Body of pancreas (tissue), 4 donors: Measurements from ENCODE around the gene NUDT16. TPM values are rescaled to one million over a fixed set of nuclear protein-coding genes. Genes with fewer than 3 reads are reported as not detected.
A peak's percentile ranks its signal among the peaks of the same experiment; 100 is the strongest.

ENCODE experiments used
- ATAC-seq: fragments of 150-250 bp; one replicate; pipeline ENCODE4 v1.9.1; 2016
- DNase-seq, 4 donors: peaks; one replicate each; pipeline ENCODE4 v3.0.0-alpha.2; 2019
- H3K27ac ChIP-seq, 4 donors: fragments of 200-600 bp; sonication (generic); 1 replicate in 3 of 4; 2 replicates in 1 of 4; pipeline versions ENCODE4 v1.5.1 to v1.6.1; 2016 to 2019; ENCODE audit warnings: mild to moderate bottlenecking in 1 of 4, mixed read lengths in 1 of 4, moderate library complexity in 1 of 4
- H3K27me3 ChIP-seq, 2 donors: fragments of 200-600 bp; sonication (generic); one replicate each; pipeline ENCODE4 v1.6.0; 2016; ENCODE audit warnings: mild to moderate bottlenecking in 1 of 2
- H3K36me3 ChIP-seq, 2 donors: fragments of 200-600 bp; sonication (generic); replicated peaks in 1 of 2; 2 replicates each; pipeline ENCODE4 v1.5.1; 2016; ENCODE audit warnings: low read depth in 2 of 2; ENCODE audit not compliant: insufficient read depth in 1 of 2
- H3K4me1 ChIP-seq: fragments of 200-600 bp; sonication (generic); one replicate; pipeline ENCODE4 v1.6.0; 2016
- H3K4me3 ChIP-seq, 2 donors: fragments of 200-600 bp; sonication (generic); 1 replicate in 1 of 2; 2 replicates in 1 of 2; pipeline ENCODE4 v1.5.1; 2016 to 2019
- H3K9me3 ChIP-seq, 3 donors: fragments of 200-600 bp; sonication (generic); 1 replicate in 2 of 3; 2 replicates in 1 of 3; pipeline ENCODE4 v1.5.1; 2016
- POLR2A ChIP-seq, 3 donors: fragments of 450-650 bp; IDR thresholded peaks; one replicate each; pipeline ENCODE4 v1.6.1; 2016; ENCODE audit warnings: antibody characterized with exemption in 3 of 3, mild to moderate bottlenecking in 2 of 3
- WGBS, 2 donors: methylation state at CpG; one replicate each; pipeline ENCODE4 v1.1.5; 2017; 5-methylcytosine and 5-hydroxymethylcytosine counted together
- intact Hi-C: fragments of 100-400 bp; cut with DNase I; formaldehyde crosslinking; loops from one replicate; pipeline ENCODE4 v1.15.1; 2023
- total RNA-seq, 2 donors: library from RNA; depleted of rRNA; stranded (reverse); fragments of >200 nt; gene quantifications; one replicate each; pipeline ENCODE4 v1.1.0, GENCODE V29; 2016
- TF ChIP-seq, protein P1 (sequence below), 7 experiments: fragments of 450-650 bp in 4 of 7; fragments of 200-600 bp in 3 of 7; sonication (generic) in 3 of 7; IDR thresholded peaks; one replicate each; pipeline ENCODE4 v1.5.1; 2016 to 2019; ENCODE audit warnings: antibody characterized with exemption in 7 of 7

Gene NUDT16
- total RNA-seq, 2 donors from 2014 or later = 13.2 to 27.4 TPM

GRCh38 chr3:131390331-131390730, 8.8 kb downstream of the NUDT16 start:
- TF ChIP-seq POLR2A (IDR thresholded peaks at IDR 0.05) = no peak
- TF ChIP-seq, protein P1, sequence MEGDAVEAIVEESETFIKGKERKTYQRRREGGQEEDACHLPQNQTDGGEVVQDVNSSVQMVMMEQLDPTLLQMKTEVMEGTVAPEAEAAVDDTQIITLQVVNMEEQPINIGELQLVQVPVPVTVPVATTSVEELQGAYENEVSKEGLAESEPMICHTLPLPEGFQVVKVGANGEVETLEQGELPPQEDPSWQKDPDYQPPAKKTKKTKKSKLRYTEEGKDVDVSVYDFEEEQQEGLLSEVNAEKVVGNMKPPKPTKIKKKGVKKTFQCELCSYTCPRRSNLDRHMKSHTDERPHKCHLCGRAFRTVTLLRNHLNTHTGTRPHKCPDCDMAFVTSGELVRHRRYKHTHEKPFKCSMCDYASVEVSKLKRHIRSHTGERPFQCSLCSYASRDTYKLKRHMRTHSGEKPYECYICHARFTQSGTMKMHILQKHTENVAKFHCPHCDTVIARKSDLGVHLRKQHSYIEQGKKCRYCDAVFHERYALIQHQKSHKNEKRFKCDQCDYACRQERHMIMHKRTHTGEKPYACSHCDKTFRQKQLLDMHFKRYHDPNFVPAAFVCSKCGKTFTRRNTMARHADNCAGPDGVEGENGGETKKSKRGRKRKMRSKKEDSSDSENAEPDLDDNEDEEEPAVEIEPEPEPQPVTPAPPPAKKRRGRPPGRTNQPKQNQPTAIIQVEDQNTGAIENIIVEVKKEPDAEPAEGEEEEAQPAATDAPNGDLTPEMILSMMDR (IDR thresholded peaks at IDR 0.05) = no peak
- no peaks in the 10 kb centered on the region for H3K36me3 ChIP-seq
- intact Hi-C loops = no loop called here
- H3K27ac ChIP-seq = no peak overlapping the region
- DNase-seq (no peak), ATAC-seq (no peak)
- H3K4me1 ChIP-seq = no peaks in the 10 kb centered on the region
- H3K9me3 ChIP-seq = no peaks in the 10 kb centered on the region
- no peaks in the 10 kb centered on the region for H3K27me3 ChIP-seq
- no peak overlapping the region for H3K4me3 ChIP-seq
- WGBS, 2 donors = 58 to 74% methylated on average over 2 of the region's 2 CpGs

DNA sequence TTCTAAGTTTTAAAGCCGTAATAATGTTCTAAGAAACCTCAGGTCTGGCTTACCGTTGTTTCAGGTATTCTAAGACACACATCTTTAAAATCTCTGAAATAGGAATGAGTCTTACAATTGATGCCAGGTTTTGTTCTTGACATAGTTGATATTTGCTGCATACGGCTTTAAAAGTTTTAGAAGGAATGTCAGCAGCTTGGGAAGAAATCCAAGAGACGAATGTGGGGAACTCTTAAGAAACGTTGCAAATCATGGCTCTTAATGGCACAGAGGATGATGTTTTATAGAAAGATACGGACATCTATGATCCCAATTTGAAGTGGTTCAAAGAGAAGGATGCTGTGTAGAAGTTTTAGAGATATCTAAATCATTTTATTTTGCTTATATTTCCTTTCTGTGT, 11.5 kb downstream of the NUDT16 start:
- H3K4me3 ChIP-seq = no peak overlapping the region
- no peaks in the 10 kb centered on the region for H3K27me3 ChIP-seq
- 66 to 67% methylated on average over 6 of the region's 6 CpGs for WGBS, 2 donors
- H3K27ac ChIP-seq = no peak overlapping the region
- TF ChIP-seq, protein P1 (IDR thresholded peaks at IDR 0.05) = no peak
- TF ChIP-seq POLR2A (IDR thresholded peaks at IDR 0.05) = no peak
- ATAC-seq (no peak), DNase-seq (no peak)
- H3K9me3 ChIP-seq = no peaks in the 10 kb centered on the region
- no peaks in the 10 kb centered on the region for H3K36me3 ChIP-seq
- intact Hi-C loops = no loop called here
- H3K4me1 ChIP-seq = no peaks in the 10 kb centered on the region

DNA sequence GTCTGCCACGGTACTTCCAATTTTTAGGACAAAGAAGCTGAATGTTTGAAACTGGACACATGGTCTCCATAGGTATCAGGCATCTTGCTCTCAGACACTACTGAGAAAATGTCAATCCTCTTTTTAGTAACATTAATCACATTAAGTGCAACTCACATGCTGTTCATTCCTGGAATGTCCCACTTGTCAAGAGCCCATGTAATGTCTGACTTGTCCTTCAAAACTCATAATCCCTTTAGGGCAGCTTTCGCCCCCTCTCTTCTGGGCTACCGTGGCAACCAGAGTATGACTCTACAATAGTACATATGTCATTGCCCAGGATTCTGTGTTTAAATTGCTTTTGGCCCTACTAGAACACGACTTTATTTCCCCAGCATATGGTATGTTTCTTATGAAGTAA, 12.3 kb downstream of the NUDT16 start:
- ATAC-seq = no peak

DNA sequence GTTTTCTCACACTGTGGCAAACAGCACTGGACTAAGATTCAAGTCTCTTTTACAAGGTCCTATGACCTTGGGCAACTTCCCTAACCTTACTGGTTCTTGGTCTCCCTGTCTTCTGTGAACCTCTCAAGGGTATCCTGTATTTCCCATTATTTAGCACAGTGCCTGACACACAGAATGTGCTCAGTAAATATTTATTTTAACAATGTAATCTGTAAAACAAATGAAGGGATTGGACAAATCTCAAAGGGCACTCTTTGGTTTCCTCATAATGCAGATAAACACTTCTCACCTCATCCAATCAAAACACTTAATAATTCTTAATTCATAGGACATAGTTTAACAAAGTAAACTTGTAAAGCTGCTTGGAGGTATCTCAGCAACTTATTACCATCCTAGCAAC, 12.8 kb downstream of the NUDT16 start:
- no peak for DNase-seq
- Histone ChIP-seq H3K27ac (no peak overlapping the region), H3K4me1 (no peaks in the 10 kb centered on the region), H3K9me3 (no peaks in the 10 kb centered on the region), H3K36me3 (no peaks in the 10 kb centered on the region), H3K4me3 (no peak overlapping the region), H3K27me3 (no peaks in the 10 kb centered on the region)
- no peak for ATAC-seq
- TF ChIP-seq, protein P1 (IDR thresholded peaks at IDR 0.05) = no peak
- TF ChIP-seq POLR2A (IDR thresholded peaks at IDR 0.05) = no peak
- intact Hi-C loops = no loop called here

More for the DNA sequence above, 12.3 kb downstream of the NUDT16 start:
- Histone ChIP-seq H3K27me3 (no peaks in the 10 kb centered on the region), H3K9me3 (no peaks in the 10 kb centered on the region), H3K4me3 (no peak overlapping the region), H3K27ac (no peak overlapping the region), H3K4me1 (no peaks in the 10 kb centered on the region), H3K36me3 (no peaks in the 10 kb centered on the region)
- WGBS, 2 donors = 84 to 85% methylated on average over 4 of the region's 4 CpGs
- DNase-seq = no peak
- TF ChIP-seq, protein P1 (IDR thresholded peaks at IDR 0.05) = no peak
- TF ChIP-seq POLR2A (IDR thresholded peaks at IDR 0.05) = no peak
- intact Hi-C loops = no loop called here

DNA sequence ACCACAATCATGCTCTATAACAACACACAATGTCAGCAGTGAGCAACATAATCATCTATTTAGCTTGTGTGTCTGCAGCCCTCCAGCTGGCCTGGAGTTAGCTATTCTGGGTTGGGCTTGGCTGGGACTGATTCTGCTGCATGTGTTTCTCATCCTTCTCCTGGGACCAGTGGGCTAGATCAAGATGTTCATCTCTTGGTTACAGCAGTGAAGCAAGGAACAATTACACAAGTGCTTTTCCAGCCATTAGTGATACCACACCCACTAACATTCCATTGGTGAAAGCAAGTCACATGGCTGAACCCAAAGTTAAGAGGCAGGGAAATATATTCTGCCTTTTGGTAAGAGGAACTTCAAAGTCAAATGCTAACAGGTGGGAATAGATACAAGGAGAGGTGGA, 14.6 kb downstream of the NUDT16 start:
- Histone ChIP-seq H3K27ac (no peak overlapping the region), H3K4me3 (no peak overlapping the region), H3K9me3 (no peaks in the 10 kb centered on the region), H3K27me3 (no peaks in the 10 kb centered on the region), H3K4me1 (no peaks in the 10 kb centered on the region), H3K36me3 (no peaks in the 10 kb centered on the region)
- intact Hi-C loops = no loop called here
- peak; percentile 27 for ATAC-seq
- no peak for TF ChIP-seq POLR2A (IDR thresholded peaks at IDR 0.05)
- TF ChIP-seq, protein P1 (IDR thresholded peaks at IDR 0.05) = no peak
- DNase-seq = no peak
